GM21381 (cell line): ENCODE results near the gene KIR2DL1.
"Not testable (repeated sequence)": the region's sequence is repeated elsewhere in the genome, so short reads cannot be mapped to it uniquely, and the experiment has no call there.

Experiments
- ATAC-seq: cut with Tn5 transposase; IDR thresholded peaks from one replicate; pipeline ENCODE4 v1.9.1; 2021; ENCODE audit warnings: mild to moderate bottlenecking, moderate library complexity; ENCODE audit not compliant: unreplicated experiment

The KIR2DL1 gene

DNA sequence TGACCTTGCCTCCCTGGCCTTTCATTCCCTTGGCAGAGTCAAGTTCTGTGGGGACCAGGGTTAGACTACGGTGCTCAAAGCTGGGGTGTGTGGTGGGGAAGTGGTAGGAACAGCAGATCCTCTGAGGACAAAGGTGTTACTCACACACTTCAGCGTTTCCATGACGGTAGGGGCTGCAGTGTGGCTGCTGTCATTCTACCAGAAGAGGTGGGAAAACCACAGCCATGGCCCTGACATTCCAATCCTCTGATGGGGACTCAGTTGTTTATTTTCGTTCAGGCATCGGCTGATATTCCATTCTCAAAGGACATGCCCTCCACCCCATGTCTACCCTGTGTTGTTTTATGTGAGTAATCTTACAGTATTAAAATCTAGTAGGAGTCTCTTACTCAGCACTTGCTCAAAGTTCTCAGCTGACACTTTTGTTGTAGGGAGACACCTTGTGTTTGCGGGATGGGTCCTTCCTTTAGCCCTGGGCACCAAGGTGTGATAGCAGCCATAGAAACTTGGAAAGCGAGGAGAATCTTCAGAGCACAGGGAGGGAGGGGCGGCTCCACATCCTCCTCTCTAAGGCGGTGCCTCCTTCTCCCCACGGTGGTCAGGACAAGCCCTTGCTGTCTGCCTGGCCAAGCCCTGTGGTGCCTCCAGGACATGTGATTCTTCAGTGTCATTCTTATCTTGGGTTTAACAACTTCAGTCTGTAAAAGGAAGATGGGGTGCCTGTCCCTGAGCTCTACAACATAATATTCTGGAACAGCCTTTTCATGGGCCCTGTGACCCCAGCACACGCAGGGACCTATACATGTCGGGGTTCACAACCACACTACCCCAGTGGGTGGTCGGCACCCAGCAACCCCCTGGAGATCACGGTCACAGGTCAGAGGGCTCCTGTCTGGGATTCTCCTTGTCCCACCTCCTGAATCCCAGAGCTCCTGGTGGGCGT, 1.7 kb downstream of the KIR2DL1 start:
- not testable (repeated sequence) for ATAC-seq

DNA sequence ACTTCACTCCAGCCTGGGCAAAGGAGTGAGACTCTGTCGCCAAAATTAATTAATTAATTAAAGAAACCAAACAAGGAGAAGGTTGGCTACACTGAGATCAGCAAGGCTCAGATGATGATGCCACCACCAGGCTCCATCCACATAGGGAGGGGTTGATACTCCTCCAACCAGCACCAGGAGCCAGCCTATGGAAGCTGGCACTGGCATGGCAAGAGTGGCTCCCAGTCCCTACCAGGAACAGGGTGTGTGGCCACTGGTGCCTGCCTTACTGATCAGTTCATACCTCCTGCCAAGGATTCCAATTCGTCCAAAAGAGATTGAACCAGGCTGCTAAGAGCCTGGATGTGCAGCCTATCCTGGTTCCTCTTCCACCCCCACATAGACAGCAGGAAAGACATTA, 3.1 kb downstream of the KIR2DL1 start:
- not testable (repeated sequence) for ATAC-seq

DNA sequence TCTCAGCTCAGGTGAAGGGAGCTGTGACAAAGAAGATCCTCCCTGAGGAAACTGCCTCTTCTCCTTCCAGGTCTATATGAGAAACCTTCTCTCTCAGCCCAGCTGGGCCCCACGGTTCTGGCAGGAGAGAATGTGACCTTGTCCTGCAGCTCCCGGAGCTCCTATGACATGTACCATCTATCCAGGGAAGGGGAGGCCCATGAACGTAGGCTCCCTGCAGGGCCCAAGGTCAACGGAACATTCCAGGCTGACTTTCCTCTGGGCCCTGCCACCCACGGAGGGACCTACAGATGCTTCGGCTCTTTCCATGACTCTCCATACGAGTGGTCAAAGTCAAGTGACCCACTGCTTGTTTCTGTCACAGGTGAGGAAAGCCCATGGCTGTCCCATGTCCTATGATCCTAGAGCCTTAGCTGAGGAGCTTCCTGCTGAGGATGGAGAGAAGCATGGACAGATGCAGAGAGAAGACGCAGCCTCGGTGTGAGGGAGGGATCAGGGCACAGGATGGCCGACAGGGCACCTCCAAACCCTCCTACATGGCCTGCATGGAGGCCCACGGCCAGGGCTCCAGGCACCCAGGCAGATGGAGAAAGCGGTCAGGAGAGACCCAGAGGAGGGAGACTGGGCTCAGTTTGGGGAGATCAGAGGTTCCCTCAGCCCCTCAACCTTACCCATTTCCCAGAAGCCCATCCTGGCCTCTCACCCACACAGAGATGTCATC, 5.7 kb downstream of the KIR2DL1 start:
- ATAC-seq, result not testable (repeated sequence)

DNA sequence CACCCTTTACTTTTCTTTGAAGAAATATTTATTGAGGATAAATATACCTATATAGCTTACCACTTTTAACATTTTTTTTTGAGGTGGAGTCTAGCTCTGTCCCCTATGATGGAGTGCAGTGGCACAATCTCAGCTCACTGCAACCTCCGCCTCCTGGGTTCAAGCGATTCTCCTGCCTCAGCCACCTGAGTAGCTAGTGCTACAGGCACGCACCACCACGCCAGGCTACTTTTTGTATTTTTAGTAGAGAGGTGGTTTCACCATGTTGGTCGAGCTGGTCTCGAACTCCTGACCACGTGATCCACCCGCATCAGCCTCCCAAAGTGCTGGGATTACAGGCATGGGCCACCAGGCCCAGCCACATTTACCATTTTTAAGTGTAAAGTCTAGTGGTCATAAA, 6.2 kb downstream of the KIR2DL1 start:
- not testable (repeated sequence) for ATAC-seq

DNA sequence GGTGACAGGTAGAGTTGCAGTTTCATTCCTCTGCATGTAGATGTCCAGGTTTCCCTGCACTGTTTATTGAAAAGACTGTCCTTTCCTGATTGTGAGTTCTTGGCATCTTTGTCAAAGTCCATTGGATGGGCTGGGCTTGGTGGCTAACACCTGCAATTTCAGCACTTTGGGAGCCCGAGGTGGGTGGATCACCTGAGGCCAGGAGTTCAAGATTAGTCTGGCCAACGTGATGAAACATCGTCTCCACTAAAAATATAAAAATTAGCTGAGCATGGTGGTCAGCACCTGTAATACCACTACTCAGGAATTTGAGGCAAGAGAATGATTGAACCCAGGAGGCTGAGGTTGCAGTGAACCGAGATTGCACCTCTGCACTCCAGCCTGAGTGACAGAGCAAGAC, 8.3 kb downstream of the KIR2DL1 start:
- ATAC-seq, result not testable (repeated sequence)

DNA sequence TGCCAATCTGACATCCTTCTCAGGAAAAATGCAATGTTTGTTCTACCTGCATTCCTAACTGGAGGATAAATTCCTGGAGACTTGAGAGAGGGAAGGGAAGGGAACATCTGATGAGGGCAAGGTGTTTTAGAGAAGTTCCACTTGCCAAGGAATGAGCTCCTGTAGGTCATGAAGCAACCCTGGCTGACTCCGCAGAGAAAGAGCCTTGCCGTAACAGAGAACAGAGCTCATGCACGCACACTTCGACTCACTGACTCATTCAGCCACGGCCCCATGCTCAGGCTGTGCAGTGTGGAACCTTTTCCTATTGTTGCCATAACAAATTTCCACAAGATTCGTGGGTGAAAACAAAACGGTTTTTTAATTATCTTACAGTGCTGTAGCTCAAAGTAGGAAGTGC, 9.3 kb downstream of the KIR2DL1 start:
- not testable (repeated sequence) for ATAC-seq

DNA sequence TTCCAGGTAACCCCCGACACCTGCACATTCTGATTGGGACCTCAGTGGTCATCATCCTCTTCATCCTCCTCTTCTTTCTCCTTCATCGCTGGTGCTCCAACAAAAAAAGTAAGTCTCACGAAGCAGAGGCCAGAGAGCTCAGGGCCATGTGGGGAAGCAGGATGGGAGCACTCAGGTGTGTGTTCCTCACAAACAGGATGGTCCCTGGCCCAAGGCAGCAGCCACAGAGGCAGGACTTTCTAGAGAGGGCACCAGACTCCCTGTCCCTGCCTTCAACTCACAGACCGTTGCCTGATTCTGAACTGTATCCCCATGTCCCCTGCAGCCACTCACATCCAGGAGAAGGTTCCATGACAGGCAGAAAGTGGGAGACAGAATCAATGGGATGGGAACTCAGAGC, 13.3 kb downstream of the KIR2DL1 start:
- not testable (repeated sequence) for ATAC-seq

DNA sequence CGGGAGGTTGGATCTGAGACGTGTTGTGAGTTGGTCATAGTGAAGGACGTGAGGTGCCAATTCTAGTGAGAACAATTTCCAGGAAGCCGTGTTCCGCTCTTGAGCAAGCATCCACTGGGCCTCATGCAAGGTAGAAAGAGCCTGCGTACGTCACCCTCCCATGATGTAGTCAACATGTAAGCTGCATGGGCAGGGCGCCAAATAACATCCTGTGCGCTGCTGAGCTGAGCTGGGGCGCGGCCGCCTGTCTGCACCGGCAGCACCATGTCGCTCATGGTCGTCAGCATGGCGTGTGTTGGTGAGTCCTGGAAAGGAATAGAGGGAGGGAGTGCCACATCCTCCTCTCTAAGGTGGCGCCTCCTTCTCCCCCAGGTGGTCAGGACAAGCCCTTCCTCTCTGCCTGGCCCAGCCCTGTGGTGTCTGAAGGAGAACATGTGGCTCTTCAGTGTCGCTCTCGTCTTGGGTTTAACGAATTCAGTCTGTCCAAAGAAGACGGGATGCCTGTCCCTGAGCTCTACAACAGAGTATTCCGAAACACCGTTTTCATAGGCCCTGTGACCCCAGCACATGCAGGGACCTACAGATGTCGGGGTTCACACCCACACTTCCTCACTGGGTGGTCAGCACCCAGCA, 16.6 kb downstream of the KIR2DL1 start:
- ATAC-seq, result not testable (repeated sequence)

DNA sequence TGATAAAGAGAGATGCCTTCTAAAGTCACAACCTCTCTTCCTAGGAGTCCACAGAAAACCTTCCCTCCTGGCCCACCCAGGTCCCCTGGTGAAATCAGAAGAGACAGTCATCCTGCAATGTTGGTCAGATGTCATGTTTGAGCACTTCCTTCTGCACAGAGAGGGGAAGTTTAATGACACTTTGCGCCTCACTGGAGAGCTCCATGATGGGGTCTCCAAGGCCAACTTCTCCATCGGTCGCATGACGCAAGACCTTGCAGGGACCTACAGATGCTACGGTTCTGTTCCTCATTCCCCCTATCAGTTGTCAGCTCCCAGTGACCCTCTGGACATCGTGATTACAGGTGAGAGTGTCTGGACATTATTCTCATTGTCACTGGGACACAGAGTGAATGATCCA, 18.6 kb downstream of the KIR2DL1 start:
- not testable (repeated sequence) for ATAC-seq

DNA sequence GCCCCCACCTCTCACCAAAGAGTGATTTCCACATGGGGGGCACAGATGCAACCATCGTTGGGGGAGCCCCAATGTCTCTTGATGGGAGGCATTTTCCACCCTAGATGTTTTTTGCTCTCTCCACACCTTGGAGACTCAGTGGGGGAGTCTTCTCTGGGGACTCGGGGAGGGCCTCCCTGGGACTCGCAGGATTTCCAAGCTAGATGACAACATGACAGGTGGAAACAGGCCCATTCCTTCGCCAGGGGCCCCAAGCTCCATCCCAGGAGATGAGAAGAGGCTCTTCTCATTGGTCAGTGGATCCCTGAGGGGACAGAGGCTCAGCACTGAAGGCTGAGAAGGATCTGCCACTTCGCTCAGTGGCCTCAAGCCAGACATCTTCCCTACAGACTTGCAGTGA, 21.1 kb downstream of the KIR2DL1 start:
- no peak for ATAC-seq

DNA sequence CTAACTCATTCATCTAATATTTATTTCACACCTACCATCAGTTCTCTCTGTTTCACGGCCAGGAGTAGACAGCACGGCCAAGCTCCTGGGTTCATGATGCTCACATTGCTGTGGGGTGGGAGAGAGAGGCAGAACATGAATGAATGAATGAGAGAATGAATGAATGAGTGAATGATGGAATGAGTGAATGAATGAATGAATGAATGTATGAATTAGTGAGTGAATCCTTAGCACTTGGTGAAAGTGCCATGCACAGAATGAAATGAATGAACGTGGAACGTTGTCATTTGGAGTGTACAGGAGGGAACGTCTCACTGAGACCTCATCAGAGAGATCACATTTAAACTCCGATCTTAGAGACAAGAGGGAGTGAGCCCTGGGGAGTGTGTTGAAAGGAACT, 21.9 kb downstream of the KIR2DL1 start:
- no peak for ATAC-seq

DNA sequence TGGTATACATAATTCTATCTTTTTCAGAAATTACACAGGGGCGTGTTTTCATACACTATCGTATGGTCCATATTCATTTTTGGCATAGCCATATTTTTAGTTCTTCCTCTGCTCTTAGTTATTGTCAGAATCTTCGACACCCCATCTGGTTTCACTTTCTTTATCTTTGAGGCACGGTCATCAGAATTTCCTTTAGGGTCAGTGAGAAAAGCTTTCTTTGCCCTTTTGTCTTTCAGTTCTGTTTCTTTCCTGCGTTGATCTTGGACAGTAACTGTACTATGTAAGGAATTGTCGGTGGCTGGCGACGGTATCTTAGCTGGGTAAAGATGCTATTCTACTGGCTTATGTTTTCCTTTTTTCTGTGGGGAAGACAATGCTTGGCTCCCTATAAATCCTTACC, 23.2 kb downstream of the KIR2DL1 start:
- no peak for ATAC-seq

DNA sequence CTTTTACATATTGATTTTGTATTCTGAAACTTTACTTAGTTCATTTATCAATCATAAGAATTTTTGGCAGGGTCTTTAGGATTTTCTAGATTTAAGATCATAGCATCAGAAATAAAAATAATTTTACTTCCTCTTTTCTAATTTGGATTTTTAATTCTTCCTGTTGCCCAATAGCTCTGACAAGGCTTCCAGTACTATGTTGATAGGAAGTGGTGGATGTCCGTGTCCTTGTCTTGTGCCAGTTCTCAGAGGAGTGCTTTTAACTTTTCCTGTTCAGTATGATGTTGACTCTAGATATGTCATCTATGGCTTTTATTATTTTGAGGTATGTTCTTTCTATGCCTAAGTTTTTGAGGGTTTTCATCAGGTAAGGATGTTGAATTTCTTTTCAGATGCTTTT, 26.2 kb downstream of the KIR2DL1 start:
- no peak for ATAC-seq

DNA sequence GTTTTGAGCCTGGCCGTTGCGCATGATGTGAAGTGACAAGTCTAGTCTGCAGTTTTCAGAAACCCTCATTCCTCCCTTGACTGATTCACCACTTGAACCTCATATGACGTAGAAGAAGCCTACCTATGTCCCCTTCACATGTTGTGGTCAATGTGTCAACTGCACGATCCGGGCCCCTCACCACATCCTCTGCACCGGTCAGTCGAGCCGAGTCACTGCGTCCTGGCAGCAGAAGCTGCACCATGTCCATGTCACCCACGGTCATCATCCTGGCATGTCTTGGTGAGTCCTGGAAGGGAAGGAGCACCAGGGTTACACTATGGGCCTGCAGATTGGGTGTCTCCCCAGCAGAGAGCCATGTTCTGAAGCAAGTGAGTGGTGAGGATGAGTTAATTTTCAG, 33.8 kb downstream of the KIR2DL1 start, which contains the start of gene KIR2DL4:
Gene KIR2DL4 (plus strand): TSS at position 201 of the 400 bp plus-strand sequence. CDS start 42 bp downstream, at position 243.
- no peak for ATAC-seq

DNA sequence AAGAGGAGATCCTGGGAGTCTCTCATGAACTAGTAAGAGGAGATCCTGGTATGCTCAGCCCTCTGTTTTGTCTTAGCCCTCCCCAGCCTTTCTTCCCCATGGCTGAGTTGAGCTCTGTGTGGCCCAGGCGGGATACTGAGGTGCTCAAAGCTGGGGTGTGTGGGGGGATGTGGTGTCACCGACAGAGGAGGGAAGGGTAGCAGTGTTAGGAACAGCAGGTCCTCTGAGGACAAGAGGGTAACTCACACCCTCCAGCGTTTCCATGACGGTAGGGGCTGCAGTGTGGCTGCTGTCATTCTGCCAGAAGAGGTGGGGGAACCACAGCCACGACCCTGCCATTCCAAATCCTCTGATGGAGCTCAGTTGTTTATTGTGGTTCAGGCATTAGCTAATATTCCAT, 34.5 kb downstream of the KIR2DL1 start:
- no peak for ATAC-seq

DNA sequence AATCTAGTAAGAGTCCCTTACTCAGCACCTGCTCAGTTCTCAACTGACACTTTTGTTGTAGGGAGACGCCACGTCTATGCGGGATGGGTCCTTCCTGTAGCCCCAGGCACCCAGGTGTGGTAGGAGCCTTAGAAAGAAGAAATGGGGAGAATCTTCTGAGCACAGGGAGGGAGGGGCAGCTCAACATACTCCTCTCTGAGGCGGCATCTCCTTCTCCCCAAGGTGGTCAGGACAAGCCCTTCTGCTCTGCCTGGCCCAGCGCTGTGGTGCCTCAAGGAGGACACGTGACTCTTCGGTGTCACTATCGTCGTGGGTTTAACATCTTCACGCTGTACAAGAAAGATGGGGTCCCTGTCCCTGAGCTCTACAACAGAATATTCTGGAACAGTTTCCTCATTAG, 35.0 kb downstream of the KIR2DL1 start:
- ATAC-seq, result no peak

DNA sequence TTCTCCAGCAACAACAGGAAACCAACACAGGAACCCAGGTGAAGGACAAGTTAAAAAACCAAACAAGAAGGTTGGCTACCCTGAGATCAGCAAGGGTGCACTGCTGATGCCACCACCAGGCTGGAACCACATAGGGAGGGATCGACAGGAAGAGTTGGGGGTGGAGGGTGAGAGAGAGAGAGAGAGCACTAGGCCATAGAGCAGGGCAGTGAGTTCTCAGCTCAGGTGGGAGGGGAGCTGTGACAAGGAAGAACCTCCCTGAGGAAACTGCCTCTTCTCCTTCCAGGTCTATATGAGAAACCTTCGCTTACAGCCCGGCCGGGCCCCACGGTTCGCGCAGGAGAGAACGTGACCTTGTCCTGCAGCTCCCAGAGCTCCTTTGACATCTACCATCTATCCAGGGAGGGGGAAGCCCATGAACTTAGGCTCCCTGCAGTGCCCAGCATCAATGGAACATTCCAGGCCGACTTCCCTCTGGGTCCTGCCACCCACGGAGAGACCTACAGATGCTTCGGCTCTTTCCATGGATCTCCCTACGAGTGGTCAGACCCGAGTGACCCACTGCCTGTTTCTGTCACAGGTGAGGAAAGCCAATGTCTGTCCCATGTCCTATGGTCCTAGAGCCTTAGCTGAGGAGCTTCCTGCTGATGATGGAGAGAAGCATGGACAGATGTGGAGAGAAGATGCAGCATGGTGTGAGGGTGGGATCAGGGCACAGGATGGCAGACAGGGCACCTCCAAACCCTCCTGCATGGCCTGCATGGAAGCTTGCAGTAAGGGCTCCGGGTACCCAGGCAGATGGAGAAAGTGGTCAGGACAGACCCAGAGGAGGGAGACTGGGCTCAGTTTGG, 36.3 kb downstream of the KIR2DL1 start:
- ATAC-seq, result no peak

DNA sequence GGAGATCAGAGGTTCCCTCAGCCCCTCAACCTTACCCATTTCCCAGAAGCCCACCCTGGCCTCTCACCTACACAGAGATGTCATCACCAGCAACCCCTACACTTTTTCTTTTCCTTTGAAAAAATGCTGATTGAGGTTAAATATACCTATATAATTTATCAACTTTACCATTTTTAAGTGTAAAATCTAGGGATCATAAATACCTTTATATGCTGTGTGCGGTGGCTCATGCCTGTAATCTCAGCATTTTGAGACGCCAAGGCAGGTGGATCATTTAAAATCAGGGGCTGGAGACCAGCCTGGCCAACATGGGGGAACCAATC, 36.9 kb downstream of the KIR2DL1 start:
- ATAC-seq, result no peak

DNA sequence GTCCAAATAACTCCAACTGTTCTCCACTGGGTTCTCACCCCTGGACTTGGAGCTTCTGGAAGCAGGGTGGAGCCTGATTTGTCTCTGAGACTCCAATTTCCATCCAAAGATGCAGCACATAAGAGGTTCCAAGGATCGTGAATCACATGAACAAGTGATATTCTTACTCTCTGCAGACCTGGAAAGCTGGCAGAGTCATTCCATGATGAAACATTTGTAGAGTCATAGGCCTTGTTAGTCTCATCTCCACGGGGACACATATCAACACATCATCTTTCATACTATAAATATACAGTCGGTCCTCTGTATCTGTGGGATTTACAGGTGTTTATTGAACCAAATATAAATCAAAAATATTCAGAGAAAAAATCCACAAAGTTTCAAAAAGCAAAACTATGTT, 45.0 kb downstream of the KIR2DL1 start:
- ATAC-seq, result not testable (repeated sequence)

DNA sequence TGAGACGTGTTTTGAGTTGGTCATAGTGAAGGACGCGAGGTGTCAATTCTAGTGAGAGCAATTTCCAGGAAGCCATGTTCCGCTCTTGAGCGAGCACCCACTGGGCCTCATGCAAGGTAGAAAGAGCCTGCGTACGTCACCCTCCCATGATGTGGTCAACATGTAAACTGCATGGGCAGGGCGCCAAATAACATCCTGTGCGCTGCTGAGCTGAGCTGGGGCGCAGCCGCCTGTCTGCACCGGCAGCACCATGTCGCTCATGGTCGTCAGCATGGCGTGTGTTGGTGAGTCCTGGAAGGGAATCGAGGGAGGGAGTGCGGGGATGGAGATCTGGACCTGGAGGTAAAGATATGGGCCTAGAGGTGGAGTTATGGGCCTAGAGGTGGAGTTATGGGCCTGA, 46.7 kb downstream of the KIR2DL1 start, which contains the start of gene KIR3DL1:
Gene KIR3DL1 (plus strand): TSS at position 218 of the 400 bp plus-strand sequence.
- ATAC-seq, result not testable (repeated sequence)
